ENCODE measurements around the gene PFDN6. TPM values are rescaled to one million over a fixed set of nuclear protein-coding genes. Genes with fewer than 3 reads are reported as not detected.

Gene PFDN6
- total RNA-seq, 4 donors from 2014 or later: 23.6 to 39.8 (median 28.1) TPM; not detected in 1

DNA sequence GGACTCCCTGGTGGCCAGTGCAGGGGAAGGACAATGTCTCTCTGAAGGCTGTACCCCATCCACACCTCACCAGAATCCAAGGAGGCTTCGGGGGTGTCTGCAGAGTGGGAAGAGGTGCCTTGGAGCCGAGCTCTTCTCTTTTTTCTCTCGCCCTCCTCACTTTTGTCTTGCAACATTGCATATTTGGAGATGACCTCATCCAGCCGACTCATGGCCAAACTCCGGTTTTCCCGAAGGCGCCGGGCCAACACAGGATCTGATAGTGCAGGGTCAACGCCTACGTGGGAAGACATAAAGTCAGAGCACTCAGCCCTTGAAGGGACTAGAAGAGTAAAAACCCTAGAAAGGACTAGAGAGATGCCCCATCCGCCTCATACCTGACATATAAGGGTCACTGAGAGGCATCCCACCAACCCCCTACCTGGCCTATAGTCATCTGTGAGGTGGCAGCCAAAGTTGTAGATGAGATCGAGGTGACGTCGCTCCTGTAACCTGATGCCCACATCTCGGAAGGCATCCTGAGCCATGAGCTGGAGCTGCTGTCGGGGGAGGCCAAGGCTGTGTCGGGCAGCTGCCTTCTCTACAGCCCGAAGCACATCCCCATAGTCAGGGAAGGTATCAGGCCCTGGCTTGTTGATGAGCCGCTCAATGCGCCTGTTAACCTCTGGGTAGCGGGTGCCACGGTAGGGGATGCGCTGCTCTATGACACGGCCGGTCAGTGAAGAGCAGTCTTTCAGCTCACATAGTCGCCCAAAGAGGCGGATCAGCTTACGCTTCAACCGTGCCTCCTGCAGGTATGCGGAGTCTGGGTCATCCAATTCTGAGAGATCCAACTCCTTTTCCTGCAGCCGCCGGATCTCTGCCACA lies 31.1 kb downstream of the PFDN6 start:
- DNase-seq: peak; percentile 33
- TF ChIP-seq POLR2AphosphoS5 (IDR thresholded peaks at IDR 0.05) (no peak), POLR2A (IDR thresholded peaks at IDR 0.05) (no peak), EP300 (IDR thresholded peaks at IDR 0.05; ENCODE audit: low read depth) (no peak)
- TF ChIP-seq, protein P1, sequence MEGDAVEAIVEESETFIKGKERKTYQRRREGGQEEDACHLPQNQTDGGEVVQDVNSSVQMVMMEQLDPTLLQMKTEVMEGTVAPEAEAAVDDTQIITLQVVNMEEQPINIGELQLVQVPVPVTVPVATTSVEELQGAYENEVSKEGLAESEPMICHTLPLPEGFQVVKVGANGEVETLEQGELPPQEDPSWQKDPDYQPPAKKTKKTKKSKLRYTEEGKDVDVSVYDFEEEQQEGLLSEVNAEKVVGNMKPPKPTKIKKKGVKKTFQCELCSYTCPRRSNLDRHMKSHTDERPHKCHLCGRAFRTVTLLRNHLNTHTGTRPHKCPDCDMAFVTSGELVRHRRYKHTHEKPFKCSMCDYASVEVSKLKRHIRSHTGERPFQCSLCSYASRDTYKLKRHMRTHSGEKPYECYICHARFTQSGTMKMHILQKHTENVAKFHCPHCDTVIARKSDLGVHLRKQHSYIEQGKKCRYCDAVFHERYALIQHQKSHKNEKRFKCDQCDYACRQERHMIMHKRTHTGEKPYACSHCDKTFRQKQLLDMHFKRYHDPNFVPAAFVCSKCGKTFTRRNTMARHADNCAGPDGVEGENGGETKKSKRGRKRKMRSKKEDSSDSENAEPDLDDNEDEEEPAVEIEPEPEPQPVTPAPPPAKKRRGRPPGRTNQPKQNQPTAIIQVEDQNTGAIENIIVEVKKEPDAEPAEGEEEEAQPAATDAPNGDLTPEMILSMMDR (IDR thresholded peaks at IDR 0.05): no peak
- no peaks in the 10 kb centered on the region for H3K27me3 ChIP-seq
- in situ Hi-C loops (cut with MboI; ENCODE audit: low pct_ligation_motif_present in 1 of 4, low pct_unique_long_range_greater_than_20kb in 1 of 4, low sequenced_read_pairs in 3 of 4) (no loop called here), intact Hi-C loops (cut with DNase I; ENCODE audit: low total_unique reads) (no loop called here)
- no peaks in the 10 kb centered on the region for H3K9me3 ChIP-seq
- 90% methylated on average over 32 of the region's 32 CpGs; no CpG with 5 or more reads in 1 of the 2 donors for WGBS, 2 donors (ENCODE audit: low coverage in 1 of 2)
- peaks cover 26 to 61% (median 52%) of the 10 kb centered on the region in 4 donors for H3K4me1 ChIP-seq
- H3K36me3 ChIP-seq: peaks cover 0 to 24% (median 8%) of the 10 kb centered on the region in 4 donors
- no peak overlapping the region for H3K4me3 ChIP-seq
- H3K27ac ChIP-seq: peak overlapping the region in 3 of 4 donors; percentile 18 to 94 (median 31)

DNA sequence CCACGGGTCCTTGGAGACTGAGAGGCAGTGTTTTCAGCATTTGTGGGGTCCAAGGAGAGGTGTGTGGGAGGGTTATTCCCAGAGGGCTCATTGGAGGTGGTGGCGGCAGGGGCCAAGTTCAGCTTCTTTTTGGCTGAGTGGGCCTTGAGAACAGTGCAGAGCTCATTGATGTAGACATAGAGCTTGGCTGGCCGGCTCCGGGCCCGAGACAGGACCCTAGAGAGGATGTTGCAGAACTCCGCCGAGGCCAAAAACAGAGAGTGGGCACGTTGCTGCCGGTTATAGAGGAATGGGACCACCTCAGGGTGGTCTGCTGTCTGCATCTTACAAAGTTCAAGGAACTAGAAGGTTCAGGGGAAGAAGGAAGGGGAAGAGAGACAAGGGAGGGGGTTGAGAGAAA lies 31.8 kb downstream of the PFDN6 start:
- Histone ChIP-seq H3K27ac (peak overlapping the region; percentile 90 to 94 (median 92)), H3K36me3 (peaks cover 0 to 24% (median 8%) of the 10 kb centered on the region in 4 donors), H3K4me3 (peak overlapping the region in 1 of 4 donors; percentile 93), H3K4me1 (peaks cover 26 to 60% (median 51%) of the 10 kb centered on the region in 4 donors), H3K9me3 (no peaks in the 10 kb centered on the region), H3K27me3 (no peaks in the 10 kb centered on the region)
- TF ChIP-seq POLR2AphosphoS5 (IDR thresholded peaks at IDR 0.05): no peak
- TF ChIP-seq, protein P1 (IDR thresholded peaks at IDR 0.05): no peak
- TF ChIP-seq EP300 (IDR thresholded peaks at IDR 0.05; ENCODE audit: low read depth): no peak
- no peak for TF ChIP-seq POLR2A (IDR thresholded peaks at IDR 0.05)
- 72 to 77% methylated on average over 3 to 9 of the region's 9 CpGs for WGBS, 2 donors (ENCODE audit: low coverage in 1 of 2)
- intact Hi-C loops (cut with DNase I; ENCODE audit: low total_unique reads): no loop called here
- no peak for DNase-seq
- in situ Hi-C loops (cut with MboI; ENCODE audit: low pct_ligation_motif_present in 1 of 4, low pct_unique_long_range_greater_than_20kb in 1 of 4, low sequenced_read_pairs in 3 of 4): no loop called here

DNA sequence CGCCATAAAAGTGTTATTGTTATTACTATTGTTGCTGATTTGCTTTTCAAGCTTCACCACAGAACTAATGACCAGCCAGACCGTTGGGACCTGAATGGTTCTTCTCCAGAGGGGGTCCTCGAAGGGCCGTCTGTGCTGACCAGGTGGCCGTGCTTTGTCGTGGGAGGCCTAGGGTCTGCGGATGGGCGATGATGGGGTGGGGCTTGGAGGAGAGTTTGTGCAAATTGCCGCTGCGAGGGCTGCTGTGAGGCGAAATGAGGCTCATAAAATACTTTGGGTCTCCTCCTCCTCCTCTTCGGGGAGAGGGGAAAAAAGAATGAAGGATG lies 34.2 kb downstream of the PFDN6 start:
- Histone ChIP-seq H3K9me3 (no peaks in the 10 kb centered on the region), H3K27ac (peak overlapping the region; percentile 90 to 94 (median 92)), H3K4me3 (peak overlapping the region; percentile 31 to 93 (median 84)), H3K36me3 (peaks cover 0 to 23% (median 8%) of the 10 kb centered on the region in 4 donors), H3K4me1 (peaks cover 24 to 46% (median 41%) of the 10 kb centered on the region in 4 donors), H3K27me3 (no peaks in the 10 kb centered on the region)
- intact Hi-C loops (cut with DNase I; ENCODE audit: low total_unique reads) (no loop called here), in situ Hi-C loops (cut with MboI; ENCODE audit: low pct_ligation_motif_present in 1 of 4, low pct_unique_long_range_greater_than_20kb in 1 of 4, low sequenced_read_pairs in 3 of 4) (no loop called here)
- TF ChIP-seq POLR2A (IDR thresholded peaks at IDR 0.05) (no peak), EP300 (IDR thresholded peaks at IDR 0.05; ENCODE audit: low read depth) (no peak), POLR2AphosphoS5 (IDR thresholded peaks at IDR 0.05) (no peak)
- TF ChIP-seq, protein P1 (IDR thresholded peaks at IDR 0.05): no peak
- 1% methylated on average over 12 of the region's 12 CpGs; no CpG with 5 or more reads in 1 of the 2 donors for WGBS, 2 donors (ENCODE audit: low coverage in 1 of 2)
- no peak for DNase-seq

DNA sequence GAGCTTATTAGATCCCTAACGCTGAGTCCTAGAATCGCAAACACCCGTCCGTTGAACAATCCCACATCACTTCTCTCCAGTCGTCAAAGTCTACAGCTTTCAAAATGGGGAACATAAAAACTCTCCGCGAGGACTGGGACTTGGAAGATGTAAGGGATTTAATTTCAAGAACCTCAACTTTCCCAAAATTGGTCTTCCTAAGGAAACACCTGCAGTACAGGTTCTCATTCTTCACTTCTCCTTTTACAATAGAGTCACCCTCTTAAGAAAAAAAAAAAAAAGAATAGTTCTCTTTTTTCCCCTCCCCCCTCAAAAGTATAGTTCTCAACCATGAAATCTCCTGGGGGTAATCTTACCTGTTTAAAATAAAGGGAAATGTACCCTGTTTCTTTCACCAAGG lies 34.7 kb downstream of the PFDN6 start:
- TF ChIP-seq EP300 (IDR thresholded peaks at IDR 0.05; ENCODE audit: low read depth) (no peak), POLR2A (IDR thresholded peaks at IDR 0.05) (no peak), POLR2AphosphoS5 (IDR thresholded peaks at IDR 0.05) (no peak)
- TF ChIP-seq, protein P1 (IDR thresholded peaks at IDR 0.05): no peak
- intact Hi-C loops (cut with DNase I; ENCODE audit: low total_unique reads) (no loop called here), in situ Hi-C loops (cut with MboI; ENCODE audit: low pct_ligation_motif_present in 1 of 4, low pct_unique_long_range_greater_than_20kb in 1 of 4, low sequenced_read_pairs in 3 of 4) (no loop called here)
- H3K27ac ChIP-seq: peak overlapping the region; percentile 90 to 94 (median 92)
- peaks cover 0 to 18% (median 7%) of the 10 kb centered on the region in 4 donors for H3K36me3 ChIP-seq
- peaks cover 21 to 41% (median 36%) of the 10 kb centered on the region in 4 donors for H3K4me1 ChIP-seq
- peak overlapping the region in 3 of 4 donors; percentile 83 to 93 (median 85) for H3K4me3 ChIP-seq
- 28% methylated on average over 7 of the region's 7 CpGs; no CpG with 5 or more reads in 1 of the 2 donors for WGBS, 2 donors (ENCODE audit: low coverage in 1 of 2)
- H3K27me3 ChIP-seq: no peaks in the 10 kb centered on the region
- no peaks in the 10 kb centered on the region for H3K9me3 ChIP-seq
- DNase-seq: no peak
